ENCODE results near the gene CRB3.

DNA sequence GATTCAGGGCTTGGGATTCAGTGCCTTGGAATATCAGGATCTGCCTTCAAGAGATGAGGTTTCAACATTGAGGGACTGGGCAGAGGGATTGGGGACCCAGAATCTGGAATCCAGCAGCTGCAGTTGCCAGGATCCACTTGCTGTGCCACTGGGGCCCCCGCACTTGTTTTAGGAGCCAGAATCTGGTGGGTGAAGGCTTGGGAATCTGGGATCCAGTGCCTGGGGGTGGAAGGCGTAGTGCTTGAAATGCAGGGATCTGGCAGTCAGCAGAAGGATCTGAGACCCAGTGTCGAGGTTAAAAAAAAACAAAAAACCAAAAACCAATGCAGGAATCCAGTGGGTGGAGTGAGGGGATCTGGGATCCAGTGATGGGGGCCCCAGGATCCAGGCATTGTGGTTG lies 23.2 kb upstream of the CRB3 start:
- TF ChIP-seq EP300 (IDR thresholded peaks at IDR 0.05; ENCODE audit: low read depth) (no peak), CTCF (IDR thresholded peaks at IDR 0.05) (no peak), POLR2A (IDR thresholded peaks at IDR 0.05) (no peak), POLR2AphosphoS5 (IDR thresholded peaks at IDR 0.05) (no peak)
